Keratinocyte (primary cell): ENCODE measurements around the gene IQGAP3. TPM values are rescaled to one million over a fixed set of nuclear protein-coding genes. Genes with fewer than 3 reads are reported as not detected.

Experiments
- DNase-seq: peaks from one replicate; pipeline ENCODE4 v3.0.0-alpha.2; 2011; ENCODE audit warnings: low read depth, missing footprints, low spot score
- FAIRE-seq: peaks from 2 replicates; lab custom pipeline; 2011; peaks lifted over from hg19 to GRCh38; lab: Jason Lieb, UNC
- H2AFZ ChIP-seq: 2 replicates; pipeline ENCODE4 v1.6.0; 2012; ENCODE audit warnings: low read length, control low read depth, inconsistent platforms; ENCODE audit not compliant: control insufficient read depth
- H3K27ac ChIP-seq: 2 replicates; pipeline ENCODE4 v1.5.1; 2011; ENCODE audit warnings: low read length; ENCODE audit not compliant: control insufficient read depth, insufficient read depth
- H3K27me3 ChIP-seq: 3 replicates; pipeline ENCODE4 v1.6.0; 2011; ENCODE audit warnings: low read length; ENCODE audit not compliant: control insufficient read depth, insufficient read depth; ENCODE audit errors: extremely low read depth
- H3K36me3 ChIP-seq, 2 experiments: 2 replicates in 1 of 2; 3 replicates in 1 of 2; pipeline ENCODE4 v1.5.1; 2011; ENCODE audit warnings: low read length in 2 of 2, mild to moderate bottlenecking in 1 of 2; ENCODE audit not compliant: control insufficient read depth in 2 of 2, insufficient read depth in 2 of 2; ENCODE audit errors: extremely low read depth in 1 of 2
- H3K4me1 ChIP-seq: 3 replicates; pipeline ENCODE4 v1.5.1; 2011; ENCODE audit warnings: low read length; ENCODE audit not compliant: control insufficient read depth, insufficient read depth; ENCODE audit errors: extremely low read depth
- H3K4me2 ChIP-seq: 3 replicates; pipeline ENCODE4 v1.6.0; 2011; ENCODE audit warnings: low read depth, low read length; ENCODE audit not compliant: control insufficient read depth, insufficient read depth; ENCODE audit errors: extremely low read depth
- H3K4me3 ChIP-seq, 3 experiments: fragments of 200-600 bp in 1 of 3; sonication (generic) in 1 of 3; 2 replicates in 2 of 3; 3 replicates in 1 of 3; pipeline ENCODE4 v1.5.1; 2011 to 2016; ENCODE audit warnings: low read length in 3 of 3, mild to moderate bottlenecking in 3 of 3, control low read depth in 2 of 3, inconsistent platforms in 1 of 3, low read depth in 1 of 3, mixed read lengths in 1 of 3, mixed run types in 1 of 3, moderate library complexity in 1 of 3; ENCODE audit not compliant: control insufficient read depth in 2 of 3, insufficient read depth in 2 of 3; ENCODE audit errors: extremely low read depth in 1 of 3
- H3K79me2 ChIP-seq: 2 replicates; pipeline ENCODE4 v1.6.0; 2012; ENCODE audit warnings: low read length; ENCODE audit not compliant: control insufficient read depth, insufficient read depth
- H3K9ac ChIP-seq: 3 replicates; pipeline ENCODE4 v1.6.0; 2011; ENCODE audit warnings: low read length; ENCODE audit not compliant: control insufficient read depth, insufficient read depth; ENCODE audit errors: extremely low read depth
- H3K9me1 ChIP-seq: 3 replicates; pipeline ENCODE4 v1.6.0; 2011; ENCODE audit warnings: low read length; ENCODE audit not compliant: control insufficient read depth, insufficient read depth; ENCODE audit errors: extremely low read depth
- H3K9me3 ChIP-seq: 2 replicates; pipeline ENCODE4 v1.5.1; 2012; ENCODE audit warnings: low read depth, low read length; ENCODE audit not compliant: control insufficient read depth
- H4K20me1 ChIP-seq: 3 replicates; pipeline ENCODE4 v1.6.0; 2011; ENCODE audit warnings: low read length; ENCODE audit not compliant: control insufficient read depth, insufficient read depth; ENCODE audit errors: extremely low read depth
- CTCF ChIP-seq, 3 experiments: IDR thresholded peaks in 1 of 3; conservative IDR thresholded peaks in 1 of 3; optimal IDR thresholded peaks in 1 of 3; 2 replicates in 2 of 3; 3 replicates in 1 of 3; pipeline versions ENCODE3 to v1.5.1; 2011; ENCODE audit warnings: low read length in 3 of 3, mild to moderate bottlenecking in 3 of 3, moderate library complexity in 2 of 3, control low read depth in 1 of 3, inconsistent platforms in 1 of 3; ENCODE audit not compliant: insufficient read depth in 2 of 3; ENCODE audit errors: extremely low read depth in 1 of 3
- EZH2 ChIP-seq: IDR thresholded peaks from one replicate; pipeline ENCODE4 v1.6.1; 2012; ENCODE audit warnings: inconsistent platforms, mild to moderate bottlenecking, low read length, moderate library complexity
- dilution Hi-C: fragments of 300-500 bp; cut with MboI; formaldehyde crosslinking; loops from one replicate; pipeline ENCODE4 v1.7.0; 2020; ENCODE audit warnings: low sequenced_read_pairs; ENCODE audit not compliant: extremely low pct_ligation_motif_present
- polyA plus RNA-seq, 5 experiments: library from polyadenylated mRNA; depleted of rRNA in 3 of 5; stranded (reverse) in 3 of 5; stranded (forward) in 1 of 5; unstranded in 1 of 5; fragments of >200 nt; gene quantifications; 1 replicate in 1 of 5; 2 replicates in 3 of 5; 3 replicates in 1 of 5; pipeline versions ENCODE4 v1.2.1 to v1.2.3, GENCODE V29; 2011 to 2012; ENCODE audit warnings: missing spikeins in 2 of 5, low read depth in 1 of 5, low replicate concordance in 1 of 5

Gene IQGAP3
- polyA plus RNA-seq, 1 donor (not counting 4 experiments of a cell fraction or from before 2014, with no cell fraction given) = 5.3 TPM

- DNase-seq = no peak
- H3K27me3 ChIP-seq = peaks cover 32% of the 10 kb centered on the region
- no peak for FAIRE-seq
- no peaks in the 10 kb centered on the region for H3K9me3 ChIP-seq
- no peaks in the 10 kb centered on the region for H3K79me2 ChIP-seq
- no peak within 1 kb of the TSS for H3K9ac ChIP-seq
- H3K9me1 ChIP-seq = no peaks in the 10 kb centered on the region
- no peak for TF ChIP-seq EZH2
- TF ChIP-seq CTCF (optimal IDR thresholded peaks at IDR 0.05 in 1 of 3, IDR thresholded peaks at IDR 0.05 in 1 of 3, conservative IDR thresholded peaks at IDR 0.05 in 1 of 3; ENCODE audit: extremely low read depth in 1 of 3, insufficient read depth in 2 of 3, low read length in 3 of 3) = peak; percentile 60 to 73 (median 72)
- no peak within 1 kb of the TSS for H3K27ac ChIP-seq
- H3K4me2 ChIP-seq = no peak within 1 kb of the TSS
- no peak within 1 kb of the TSS for H2AFZ ChIP-seq
- no peaks in the 10 kb centered on the region for H3K4me1 ChIP-seq
- no peak within 1 kb of the TSS for H3K4me3 ChIP-seq
- dilution Hi-C loops = no loop called here
- H4K20me1 ChIP-seq = no peaks in the 10 kb centered on the region
- H3K36me3 ChIP-seq = no peaks in the 10 kb centered on the region
Observed at GRCh38 chr1:156618853-156619581, 46.7 kb upstream of the IQGAP3 start, which contains the start of gene HAPLN2. HAPLN2 (plus strand) TSS chr1:156619415; CDS start chr1:156623491, 4,076 bp downstream.

- DNase-seq = no peak
- Histone ChIP-seq H3K4me2 (no peak overlapping the region), H3K9ac (no peak overlapping the region), H3K36me3 (no peaks in the 10 kb centered on the region), H3K27ac (no peak overlapping the region), H4K20me1 (no peaks in the 10 kb centered on the region), H3K9me1 (no peaks in the 10 kb centered on the region), H3K9me3 (no peaks in the 10 kb centered on the region), H3K79me2 (no peaks in the 10 kb centered on the region), H3K4me1 (no peaks in the 10 kb centered on the region), H2AFZ (no peak overlapping the region), H3K27me3 (peaks cover 21% of the 10 kb centered on the region), H3K4me3 (no peak overlapping the region)
- FAIRE-seq = no peak
- dilution Hi-C loops = no loop called here
- TF ChIP-seq EZH2 = no peak
- no peak for TF ChIP-seq CTCF (optimal IDR thresholded peaks at IDR 0.05 in 1 of 3, IDR thresholded peaks at IDR 0.05 in 1 of 3, conservative IDR thresholded peaks at IDR 0.05 in 1 of 3; ENCODE audit: extremely low read depth in 1 of 3, insufficient read depth in 2 of 3, low read length in 3 of 3)
Observed at GRCh38 chr1:156616463-156616862, 44.1 kb upstream of the IQGAP3 start.
